ENCODE measurements around the gene TTI1. TPM values are rescaled to one million over a fixed set of nuclear protein-coding genes. Genes with fewer than 3 reads are reported as not detected.
A peak's percentile ranks its signal among the peaks of the same experiment; 100 is the strongest.

The TTI1 gene
- total RNA-seq, 4 donors from 2014 or later, result 8.2 to 14.2 (median 10.8) TPM

GRCh38 chr20:38076548-38076947, 43.3 kb upstream of the TTI1 start:
- DNase-seq (ENCODE audit: low spot score in 2 of 2), result no peak
- no peaks in the 10 kb centered on the region for H3K9me3 ChIP-seq
- no peak overlapping the region for H3K4me3 ChIP-seq
- TF ChIP-seq POLR2A (IDR thresholded peaks at IDR 0.05), result no peak
- no peak for TF ChIP-seq EP300 (IDR thresholded peaks at IDR 0.05)
- no peak for TF ChIP-seq CTCF (IDR thresholded peaks at IDR 0.05)
- H3K36me3 ChIP-seq, result peaks cover 0 to 56% (median 0%) of the 10 kb centered on the region in 3 donors
- no peaks in the 10 kb centered on the region for H3K27me3 ChIP-seq
- H3K4me1 ChIP-seq, result peaks cover 0 to 37% (median 7%) of the 10 kb centered on the region in 4 donors
- H3K27ac ChIP-seq, result no peak overlapping the region

DNA sequence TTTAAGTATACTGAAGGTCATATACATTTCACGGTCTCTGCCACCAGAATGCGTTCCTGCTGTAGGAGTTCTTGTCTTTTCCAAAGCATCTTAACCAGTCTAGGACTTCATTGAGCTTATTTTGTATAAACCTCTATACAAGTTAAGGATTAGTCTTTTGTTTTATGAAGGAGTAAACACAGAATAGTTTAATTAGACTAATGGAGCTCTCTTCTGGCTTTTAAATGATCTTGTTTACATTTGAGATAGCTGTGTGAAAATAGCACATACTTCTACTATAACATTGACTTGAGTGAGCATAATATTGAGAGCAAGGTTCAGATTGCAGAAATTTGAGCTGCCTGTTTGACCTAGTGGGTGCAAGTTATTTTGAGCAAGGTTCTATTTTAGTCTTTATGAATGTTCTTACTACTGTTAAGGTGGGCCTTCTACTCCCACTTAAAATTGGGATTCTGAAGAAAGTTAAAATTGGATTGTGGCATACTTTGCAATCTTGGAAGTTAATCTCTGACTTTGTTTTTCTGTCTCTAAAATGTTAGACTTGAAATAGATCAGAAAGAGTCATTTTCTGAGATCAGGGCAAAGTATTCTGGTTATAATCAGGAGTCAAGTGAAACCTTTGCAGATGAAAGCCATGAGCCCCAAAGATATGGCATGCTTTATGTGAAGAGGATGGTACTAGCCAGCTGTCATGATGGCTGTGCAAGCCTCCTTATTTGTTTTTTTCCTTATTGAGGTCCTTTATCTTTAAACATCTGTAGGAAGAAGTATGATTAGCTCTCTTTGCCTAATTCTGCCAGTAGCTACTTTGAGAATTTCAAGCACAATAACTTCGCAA, 42.1 kb upstream of the TTI1 start:
- H3K27ac ChIP-seq, result peak overlapping the region in 1 of 4 donors; percentile 4
- WGBS, 2 donors, result 89 to 94% methylated on average over 3 of the region's 3 CpGs
- no peak for TF ChIP-seq POLR2A (IDR thresholded peaks at IDR 0.05)

GRCh38 chr20:38073307-38074071, 40.2 kb upstream of the TTI1 start:
- H3K27me3 ChIP-seq, result no peaks in the 10 kb centered on the region
- peaks cover 0 to 37% (median 7%) of the 10 kb centered on the region in 4 donors for H3K4me1 ChIP-seq
- no peak overlapping the region for H3K4me3 ChIP-seq
- H3K9me3 ChIP-seq, result no peaks in the 10 kb centered on the region
- peaks cover 0 to 65% (median 0%) of the 10 kb centered on the region in 3 donors for H3K36me3 ChIP-seq
- 42 to 47% methylated on average over 5 of the region's 5 CpGs for WGBS, 2 donors
- peak overlapping the region in 3 of 4 donors; percentile 4 to 64 (median 38) for H3K27ac ChIP-seq
- TF ChIP-seq EP300 (IDR thresholded peaks at IDR 0.05) (peak in 1 of 2 donors; percentile 68), CTCF (IDR thresholded peaks at IDR 0.05) (peak; percentile 60 to 81 (median 69)), POLR2A (IDR thresholded peaks at IDR 0.05) (no peak)
- DNase-seq (ENCODE audit: low spot score in 2 of 2), result peak in 1 of 2 donors; percentile 88

More for the DNA sequence above, 42.1 kb upstream of the TTI1 start:
- DNase-seq (ENCODE audit: low spot score in 2 of 2), result no peak
- H3K4me1 ChIP-seq, result peaks cover 0 to 37% (median 7%) of the 10 kb centered on the region in 4 donors
- no peaks in the 10 kb centered on the region for H3K9me3 ChIP-seq
- no peaks in the 10 kb centered on the region for H3K27me3 ChIP-seq
- H3K36me3 ChIP-seq, result peaks cover 0 to 63% (median 0%) of the 10 kb centered on the region in 3 donors
- H3K4me3 ChIP-seq, result no peak overlapping the region

DNA sequence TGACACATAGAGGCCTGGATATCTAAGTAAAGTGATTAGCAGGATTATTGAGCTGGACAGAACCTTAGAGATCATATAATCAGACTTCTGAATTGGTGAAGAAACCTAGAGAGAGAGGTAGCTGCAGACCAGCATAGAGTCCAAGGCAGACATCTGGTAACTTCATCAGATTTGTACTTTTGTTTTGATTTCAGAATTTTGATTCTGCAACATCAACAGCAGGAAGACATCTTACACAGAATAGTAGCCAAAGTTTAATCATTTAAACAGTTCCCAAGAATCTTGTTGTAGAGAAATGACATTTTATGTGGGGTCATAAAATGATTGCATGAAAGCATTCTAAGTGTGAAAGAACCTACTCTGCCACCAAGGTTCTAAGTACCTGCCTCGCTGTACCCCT, 39.6 kb upstream of the TTI1 start:
- no peaks in the 10 kb centered on the region for H3K27me3 ChIP-seq
- DNase-seq (ENCODE audit: low spot score in 2 of 2), result no peak
- H3K4me3 ChIP-seq, result no peak overlapping the region
- H3K4me1 ChIP-seq, result peaks cover 0 to 37% (median 7%) of the 10 kb centered on the region in 4 donors
- TF ChIP-seq CTCF (IDR thresholded peaks at IDR 0.05) (no peak), POLR2A (IDR thresholded peaks at IDR 0.05) (no peak), EP300 (IDR thresholded peaks at IDR 0.05) (no peak)
- peak overlapping the region in 1 of 4 donors; percentile 64 for H3K27ac ChIP-seq
- no peaks in the 10 kb centered on the region for H3K9me3 ChIP-seq
- 57 to 73% methylated on average over 1 of the region's 1 CpG for WGBS, 2 donors
- H3K36me3 ChIP-seq, result peaks cover 0 to 65% (median 0%) of the 10 kb centered on the region in 3 donors

- H3K9me3 ChIP-seq, result no peaks in the 10 kb centered on the region
- H3K36me3 ChIP-seq, result peaks cover 0 to 96% (median 0%) of the 10 kb centered on the region in 3 donors
- peaks cover 0 to 6% (median 0%) of the 10 kb centered on the region in 4 donors for H3K4me1 ChIP-seq
- no peaks in the 10 kb centered on the region for H3K27me3 ChIP-seq
- DNase-seq (ENCODE audit: low spot score in 2 of 2), result no peak
- no peak overlapping the region for H3K4me3 ChIP-seq
- WGBS, 2 donors, result 85 to 90% methylated on average over 15 of the region's 15 CpGs
- no peak overlapping the region for H3K27ac ChIP-seq
- TF ChIP-seq EP300 (IDR thresholded peaks at IDR 0.05) (no peak), POLR2A (IDR thresholded peaks at IDR 0.05) (no peak), CTCF (IDR thresholded peaks at IDR 0.05) (no peak)
Measured at GRCh38 chr20:38067717-38068365, 34.6 kb upstream of the TTI1 start.

Measured in tibial nerve (tissue), 4 donors.